Measurements from ENCODE around the gene ARHGAP22.

ARHGAP22 gene

DNA sequence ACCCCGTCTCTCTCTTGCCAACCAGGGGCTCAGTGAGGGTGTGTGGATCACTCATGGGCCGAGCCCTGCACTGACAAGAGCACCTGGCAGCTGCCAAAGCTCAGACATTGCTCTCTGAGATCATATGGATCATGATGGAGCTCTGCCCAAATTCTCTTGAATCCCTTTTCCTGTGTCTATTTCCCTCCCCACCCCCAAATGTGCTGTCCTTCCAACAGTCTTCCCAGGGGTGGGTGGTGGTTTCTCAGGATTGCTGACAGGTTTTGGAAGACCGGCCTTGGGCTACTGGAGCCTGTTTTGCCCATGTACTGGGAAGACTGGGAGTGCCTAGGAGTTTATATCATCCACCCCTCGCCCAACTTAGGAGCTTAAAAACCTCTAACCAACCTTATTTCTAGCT, 10.5 kb downstream of the ARHGAP22 start:
- Histone ChIP-seq H3K4me1 (ENCODE audit: insufficient read depth, poor library complexity, severe bottlenecking) (peaks cover 6% of the 10 kb centered on the region), H3K36me3 (ENCODE audit: low read depth) (no peaks in the 10 kb centered on the region), H3K27me3 (ENCODE audit: insufficient read depth, poor library complexity, severe bottlenecking) (no peaks in the 10 kb centered on the region), H3K27ac (ENCODE audit: poor library complexity, severe bottlenecking) (no peak overlapping the region), H3K9me3 (ENCODE audit: severe bottlenecking) (no peaks in the 10 kb centered on the region), H3K4me3 (ENCODE audit: severe bottlenecking) (no peak overlapping the region)
- ATAC-seq (ENCODE audit: low read depth) (no peak), DNase-seq (ENCODE audit: low spot score) (no peak)
- TF ChIP-seq CTCF (IDR thresholded peaks at IDR 0.05; ENCODE audit: poor library complexity, severe bottlenecking) = no peak

GRCh38 chr10:48592346-48592745, 12.5 kb downstream of the ARHGAP22 start:
- no peaks in the 10 kb centered on the region for H3K27me3 ChIP-seq (ENCODE audit: insufficient read depth, poor library complexity, severe bottlenecking)
- H3K4me3 ChIP-seq (ENCODE audit: severe bottlenecking) = no peak overlapping the region
- ATAC-seq (ENCODE audit: low read depth) (no peak), DNase-seq (ENCODE audit: low spot score) (no peak)
- no peak for TF ChIP-seq CTCF (IDR thresholded peaks at IDR 0.05; ENCODE audit: poor library complexity, severe bottlenecking)
- no peaks in the 10 kb centered on the region for H3K36me3 ChIP-seq (ENCODE audit: low read depth)
- H3K27ac ChIP-seq (ENCODE audit: poor library complexity, severe bottlenecking) = no peak overlapping the region
- peaks cover 11% of the 10 kb centered on the region for H3K4me1 ChIP-seq (ENCODE audit: insufficient read depth, poor library complexity, severe bottlenecking)
- no peaks in the 10 kb centered on the region for H3K9me3 ChIP-seq (ENCODE audit: severe bottlenecking)

DNA sequence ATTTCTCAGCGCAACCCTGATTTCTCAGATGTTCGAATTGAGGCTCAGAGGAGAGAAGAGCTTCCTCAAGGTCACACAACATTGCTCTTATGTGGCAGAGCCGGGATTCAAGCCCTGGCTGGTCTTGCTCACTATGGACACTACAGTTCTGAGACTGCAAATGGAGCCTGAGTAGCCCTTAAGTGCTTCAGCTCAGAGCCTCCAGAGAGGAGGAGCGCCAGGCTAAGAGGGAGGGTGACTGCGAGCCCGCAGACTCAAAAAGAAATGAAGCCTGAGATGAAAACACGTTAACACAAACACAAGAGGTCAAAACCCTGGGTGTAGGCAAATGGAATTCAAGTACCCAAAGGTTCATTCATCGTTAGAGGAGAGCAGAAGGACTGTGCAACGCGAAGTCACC, 13.9 kb downstream of the ARHGAP22 start:
- no peak overlapping the region for H3K27ac ChIP-seq (ENCODE audit: poor library complexity, severe bottlenecking)
- peaks cover 11% of the 10 kb centered on the region for H3K4me1 ChIP-seq (ENCODE audit: insufficient read depth, poor library complexity, severe bottlenecking)
- no peaks in the 10 kb centered on the region for H3K9me3 ChIP-seq (ENCODE audit: severe bottlenecking)
- no peak overlapping the region for H3K4me3 ChIP-seq (ENCODE audit: severe bottlenecking)
- TF ChIP-seq CTCF (IDR thresholded peaks at IDR 0.05; ENCODE audit: poor library complexity, severe bottlenecking) = no peak
- DNase-seq (ENCODE audit: low spot score) = no peak
- ATAC-seq (ENCODE audit: low read depth) = no peak
- H3K27me3 ChIP-seq (ENCODE audit: insufficient read depth, poor library complexity, severe bottlenecking) = no peaks in the 10 kb centered on the region
- no peaks in the 10 kb centered on the region for H3K36me3 ChIP-seq (ENCODE audit: low read depth)

DNA sequence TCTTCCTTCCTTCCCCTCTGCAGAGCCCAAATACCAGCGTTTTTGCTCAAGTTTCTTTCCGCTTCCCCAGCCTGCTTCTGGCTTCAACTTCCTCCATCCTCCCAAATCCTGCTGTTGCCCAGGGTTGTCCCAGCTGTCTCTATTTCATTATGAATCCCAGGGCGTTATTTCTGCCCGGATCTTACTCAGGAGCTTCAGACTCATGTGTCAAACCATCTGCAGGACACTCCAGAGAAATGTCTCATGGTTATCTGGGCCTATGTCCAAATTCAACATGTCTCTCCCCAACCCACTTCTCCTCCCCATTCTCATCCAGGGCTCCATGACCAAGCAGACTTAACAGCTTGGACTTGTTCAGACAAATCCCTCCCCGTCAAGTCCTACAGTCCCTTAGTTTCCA, 15.6 kb downstream of the ARHGAP22 start:
- TF ChIP-seq CTCF (IDR thresholded peaks at IDR 0.05; ENCODE audit: poor library complexity, severe bottlenecking) = no peak
- H3K27me3 ChIP-seq (ENCODE audit: insufficient read depth, poor library complexity, severe bottlenecking) = no peaks in the 10 kb centered on the region
- peak overlapping the region; percentile 45 for H3K27ac ChIP-seq (ENCODE audit: poor library complexity, severe bottlenecking)
- ATAC-seq (ENCODE audit: low read depth) (peak; percentile 87), DNase-seq (ENCODE audit: low spot score) (no peak)
- peaks cover 11% of the 10 kb centered on the region for H3K4me1 ChIP-seq (ENCODE audit: insufficient read depth, poor library complexity, severe bottlenecking)
- H3K4me3 ChIP-seq (ENCODE audit: severe bottlenecking) = no peak overlapping the region
- no peaks in the 10 kb centered on the region for H3K9me3 ChIP-seq (ENCODE audit: severe bottlenecking)
- no peaks in the 10 kb centered on the region for H3K36me3 ChIP-seq (ENCODE audit: low read depth)

DNA sequence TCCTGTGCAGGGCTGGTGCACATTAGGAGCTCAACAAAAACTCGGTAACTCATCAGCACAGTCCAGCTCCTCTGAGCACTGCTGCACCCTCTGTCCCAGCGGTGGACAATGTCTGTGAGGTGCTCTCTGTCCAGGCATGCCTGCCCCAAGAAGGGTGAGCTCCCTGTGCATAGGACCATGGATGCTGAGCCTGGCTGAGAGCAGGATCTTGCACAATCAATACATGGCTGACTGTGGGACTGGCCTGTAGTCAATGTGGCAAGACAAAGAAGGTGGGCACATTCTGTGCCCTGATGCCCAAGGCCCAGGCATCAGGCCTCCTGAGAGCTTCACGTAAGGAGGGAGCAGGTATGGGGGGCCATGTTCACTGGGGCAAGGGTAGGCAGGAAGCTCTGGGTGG, 17.1 kb downstream of the ARHGAP22 start:
- ATAC-seq (ENCODE audit: low read depth) (no peak), DNase-seq (ENCODE audit: low spot score) (no peak)
- Histone ChIP-seq H3K27me3 (ENCODE audit: insufficient read depth, poor library complexity, severe bottlenecking) (no peaks in the 10 kb centered on the region), H3K4me3 (ENCODE audit: severe bottlenecking) (no peak overlapping the region), H3K36me3 (ENCODE audit: low read depth) (no peaks in the 10 kb centered on the region), H3K4me1 (ENCODE audit: insufficient read depth, poor library complexity, severe bottlenecking) (peaks cover 11% of the 10 kb centered on the region), H3K9me3 (ENCODE audit: severe bottlenecking) (no peaks in the 10 kb centered on the region), H3K27ac (ENCODE audit: poor library complexity, severe bottlenecking) (no peak overlapping the region)
- no peak for TF ChIP-seq CTCF (IDR thresholded peaks at IDR 0.05; ENCODE audit: poor library complexity, severe bottlenecking)
